Activated CD8-positive, alpha-beta T cell treated with anti-CD3 and anti-CD28 coated beads, Interleukin-2, amount 10 ng/mL, durations not matched to agents 7 days and 5 days (primary cell): ENCODE results near the gene GDPD5. TPM values are rescaled to one million over a fixed set of nuclear protein-coding genes. Genes with fewer than 3 reads are reported as not detected.

Experiments used
- ATAC-seq: fragments of 150-1000 bp; cut with Tn5 transposase; one replicate; pipeline ENCODE4 v1.10.0; 2021; ENCODE audit warnings: moderate library complexity
- CTCF ChIA-PET: fragments of 350-600 bp; sonication (Branson Sonifier 250); formaldehyde crosslinking; loops from one replicate; lab custom pipeline; 2021; ENCODE audit warnings: antibody characterized with exemption; lab: Charles Lee
- POLR2A ChIA-PET: fragments of 350-600 bp; sonication (Branson Sonifier 250); formaldehyde crosslinking; loops from one replicate; lab custom pipeline; 2021; ENCODE audit warnings: antibody characterized with exemption; lab: Charles Lee
- DNase-seq: peaks from one replicate; pipeline ENCODE4 v3.0.0-alpha.2; 2020
- H3K27ac Mint-ChIP-seq: one replicate; pipeline ENCODE4 v1.8.0; 2021; ENCODE audit warnings: mild to moderate bottlenecking, mixed read lengths
- H3K27me3 Mint-ChIP-seq: one replicate; pipeline ENCODE4 v1.8.0; 2021; ENCODE audit warnings: low read depth, mixed read lengths
- H3K36me3 Mint-ChIP-seq: one replicate; pipeline ENCODE4 v1.8.0; 2021; ENCODE audit warnings: low read depth, mixed read lengths
- H3K4me1 Mint-ChIP-seq: one replicate; pipeline ENCODE4 v1.8.0; 2021; ENCODE audit warnings: low read depth, mixed read lengths
- H3K4me3 Mint-ChIP-seq: one replicate; pipeline ENCODE4 v1.8.0; 2021; ENCODE audit warnings: mild to moderate bottlenecking, mixed read lengths
- H3K9me3 Mint-ChIP-seq: one replicate; pipeline ENCODE4 v1.8.0; 2022; ENCODE audit warnings: mixed read lengths; ENCODE audit not compliant: insufficient read depth
- total RNA-seq, 2 experiments: library from RNA; stranded (reverse); gene quantifications; one replicate each; pipeline ENCODE4 v1.2.3, GENCODE V29; 2021

Gene GDPD5
- total RNA-seq, 2 experiments from 2014 or later, result 23.1 to 26.6 TPM

DNA sequence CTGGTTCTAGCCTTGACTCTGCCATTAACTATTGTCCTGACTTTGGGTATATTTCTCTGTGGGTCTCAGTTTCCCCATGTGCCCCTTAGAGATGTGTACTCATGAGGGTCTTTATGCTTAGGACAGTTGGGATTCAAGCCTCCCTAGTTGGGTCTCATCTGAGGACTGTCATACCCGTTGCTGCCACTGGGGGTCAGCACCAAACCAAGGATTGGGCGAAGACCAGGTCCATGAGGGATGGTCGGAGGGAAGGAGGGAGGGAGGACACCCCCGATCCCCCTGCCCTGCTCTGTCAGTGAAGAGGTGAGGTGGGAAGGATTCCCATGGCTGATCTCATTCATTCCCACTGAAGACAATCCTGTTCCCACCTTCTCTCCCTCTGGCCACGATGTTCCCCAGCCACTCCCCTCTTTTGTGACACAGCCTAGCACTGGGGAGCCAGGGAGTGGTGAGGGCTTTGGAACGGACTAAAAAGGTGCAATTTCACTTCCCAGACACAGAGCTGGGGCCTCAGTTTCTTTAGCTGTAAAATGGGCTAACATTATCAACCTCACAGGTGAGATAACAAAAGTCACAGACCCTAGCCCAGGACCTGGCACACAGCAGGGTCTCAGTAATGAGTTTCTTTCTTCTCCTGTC lies 80.3 kb downstream of the GDPD5 start:
- no peak overlapping the region for H3K27ac Mint-ChIP-seq
- no peaks in the 10 kb centered on the region for H3K36me3 Mint-ChIP-seq
- no peaks in the 10 kb centered on the region for H3K9me3 Mint-ChIP-seq
- no peaks in the 10 kb centered on the region for H3K27me3 Mint-ChIP-seq
- no peaks in the 10 kb centered on the region for H3K4me1 Mint-ChIP-seq
- ChIA-PET POLR2A (no interaction called here), CTCF (interaction anchor here (0.6 to 9.2 kb wide), 19 partner anchors 9 to 240 kb away, joined by 3 to 237 read pairs (median 5); partner anchors contain the start of gene GDPD5)
- peak; percentile 80 for ATAC-seq
- DNase-seq, result peak; percentile 78
- H3K4me3 Mint-ChIP-seq, result no peak overlapping the region

DNA sequence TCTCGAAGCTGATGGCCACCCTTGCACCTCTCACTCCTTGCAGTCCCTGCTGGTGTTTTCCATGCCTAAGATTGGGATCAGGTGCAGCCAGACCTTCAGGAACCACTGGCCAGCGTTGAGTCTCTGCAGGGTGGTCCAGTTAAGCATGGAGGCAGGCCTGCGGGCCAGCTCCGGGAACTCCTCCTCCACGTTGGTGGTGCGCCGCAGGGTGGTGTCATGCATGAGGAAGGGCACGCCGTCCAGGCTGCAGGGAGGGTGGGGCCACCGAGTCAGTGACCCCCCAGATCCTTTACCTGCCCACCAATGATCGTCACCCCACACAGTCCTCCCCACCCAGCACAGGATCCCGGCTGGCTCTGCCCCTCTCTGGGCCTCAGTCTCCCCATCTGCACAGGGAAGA lies 82.7 kb downstream of the GDPD5 start:
- DNase-seq, result no peak
- Mint-ChIP-seq H3K27me3 (peaks cover 1% of the 10 kb centered on the region), H3K9me3 (no peaks in the 10 kb centered on the region), H3K4me1 (no peaks in the 10 kb centered on the region), H3K36me3 (no peaks in the 10 kb centered on the region), H3K27ac (no peak overlapping the region), H3K4me3 (no peak overlapping the region)
- no peak for ATAC-seq
- POLR2A ChIA-PET, result no interaction called here
- CTCF ChIA-PET, result interaction anchor here (0.9 to 9.2 kb wide), 3 partner anchors 8 to 86 kb away, joined by 3 to 237 read pairs (median 4); partner anchors contain the start of gene GDPD5

DNA sequence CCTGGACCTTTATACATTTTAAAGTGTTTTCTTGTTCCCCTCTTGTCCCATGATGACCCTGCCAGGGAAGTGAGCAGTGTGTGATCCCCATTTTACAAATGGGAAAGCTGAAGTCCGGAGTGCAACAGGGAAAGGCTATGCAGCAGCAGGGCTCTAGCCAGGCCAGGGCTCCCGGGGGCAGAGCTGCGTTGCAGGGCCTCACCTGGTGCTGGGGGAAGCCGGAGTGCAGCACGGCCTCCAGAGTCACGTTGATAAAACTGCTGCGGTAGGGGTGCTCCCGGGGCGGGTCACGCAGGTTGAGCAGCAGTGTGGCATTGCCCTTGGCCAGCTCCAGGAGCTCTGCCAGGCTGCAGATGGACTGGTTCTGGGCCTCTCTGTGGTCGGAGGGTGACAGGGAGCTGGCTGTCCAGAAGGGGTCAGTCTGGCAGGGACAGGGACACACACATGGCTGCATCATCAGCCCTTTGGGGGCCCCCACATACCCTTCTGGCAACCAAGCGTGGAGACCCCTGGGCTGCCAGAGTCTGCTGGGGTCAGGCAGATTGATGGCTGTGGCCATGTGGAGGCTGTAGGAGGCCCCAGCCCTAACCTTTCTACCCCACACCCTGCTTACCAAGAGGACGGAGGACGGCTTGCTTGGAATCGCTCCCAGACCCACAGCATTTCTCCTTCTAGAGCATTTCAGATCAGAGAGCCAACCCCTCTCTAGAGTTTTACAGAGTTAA lies 83.4 kb downstream of the GDPD5 start:
- Mint-ChIP-seq H3K27ac (no peak overlapping the region), H3K9me3 (no peaks in the 10 kb centered on the region), H3K36me3 (no peaks in the 10 kb centered on the region), H3K27me3 (peaks cover 1% of the 10 kb centered on the region), H3K4me3 (no peak overlapping the region), H3K4me1 (no peaks in the 10 kb centered on the region)
- no peak for DNase-seq
- POLR2A ChIA-PET, result interaction anchor here (0.9 kb wide), 1 partner anchor 88 kb away, joined by 3 read pairs; no protein-coding TSS in a partner anchor
- CTCF ChIA-PET, result interaction anchor here (1.0 to 9.2 kb wide), 2 partner anchors 9 to 86 kb away, joined by 4 to 237 read pairs; partner anchors contain the start of gene GDPD5
- ATAC-seq, result no peak

DNA sequence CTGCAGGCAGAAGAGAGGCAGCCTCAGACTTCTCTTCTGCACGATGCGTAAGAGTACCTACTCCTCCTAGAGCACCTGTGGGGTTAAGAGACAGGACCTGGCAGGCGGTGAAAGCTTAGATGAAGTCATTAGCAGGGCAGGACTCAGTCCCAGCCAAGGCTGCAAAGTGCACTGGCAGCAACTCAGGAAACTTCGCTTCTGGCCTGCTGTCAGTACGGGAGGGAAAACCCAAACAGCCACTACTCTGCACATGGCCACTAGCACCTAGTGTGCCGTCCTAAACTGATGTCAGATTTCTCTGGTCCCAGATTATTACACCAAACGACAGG lies 84.0 kb downstream of the GDPD5 start:
- Mint-ChIP-seq H3K27ac (no peak overlapping the region), H3K4me1 (no peaks in the 10 kb centered on the region), H3K9me3 (no peaks in the 10 kb centered on the region), H3K36me3 (no peaks in the 10 kb centered on the region), H3K4me3 (no peak overlapping the region), H3K27me3 (peaks cover 1% of the 10 kb centered on the region)
- CTCF ChIA-PET, result interaction anchor here (1.0 to 9.2 kb wide), 2 partner anchors 10 to 87 kb away, joined by 4 to 237 read pairs; partner anchors contain the start of gene GDPD5
- no peak for ATAC-seq
- DNase-seq, result no peak
- POLR2A ChIA-PET, result interaction anchor here (0.9 to 1.3 kb wide), 2 partner anchors 84 to 89 kb away, joined by 3 read pairs; partner anchors contain the start of gene GDPD5

DNA sequence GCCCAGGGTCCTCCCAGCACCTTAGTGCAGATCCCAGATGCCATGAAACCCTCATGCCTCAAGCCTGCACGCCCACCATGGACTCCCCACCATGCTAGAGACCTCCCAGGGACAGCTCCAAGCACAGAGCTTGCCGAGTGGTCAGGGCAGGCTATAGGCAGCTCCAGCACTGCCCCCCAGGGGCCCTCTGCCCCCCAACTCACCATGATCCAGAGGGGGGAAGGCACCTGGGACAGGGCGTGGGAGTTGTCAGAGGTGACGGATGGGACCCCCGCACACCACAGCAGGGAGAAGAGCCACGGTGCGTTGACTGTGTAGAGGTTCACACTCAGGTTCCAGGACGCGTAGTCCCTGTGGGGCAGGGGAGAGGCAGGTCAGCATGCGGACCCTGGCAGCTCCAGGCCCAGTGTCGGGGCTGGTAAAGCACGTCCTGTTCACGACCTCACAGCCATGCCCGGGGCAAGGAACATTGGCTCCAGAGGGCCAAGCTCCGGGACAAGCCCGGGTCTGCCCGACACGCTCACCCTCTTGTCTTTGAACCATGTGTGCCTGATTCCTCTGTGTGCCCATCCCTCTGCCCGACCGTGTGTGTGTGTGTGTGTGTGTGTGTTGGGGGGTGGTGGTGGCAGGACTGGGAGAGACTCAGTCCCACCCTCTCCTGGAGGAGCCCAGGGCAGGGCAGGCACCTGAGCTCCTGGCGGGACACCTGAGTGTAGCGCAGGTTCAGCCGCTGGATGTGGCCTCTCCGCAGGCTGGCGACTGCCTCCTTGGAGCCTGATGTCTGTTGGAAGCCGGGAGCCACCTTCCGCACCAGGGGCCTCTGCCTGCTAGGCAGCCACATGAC lies 84.6 kb downstream of the GDPD5 start:
- peaks cover 1% of the 10 kb centered on the region for H3K27me3 Mint-ChIP-seq
- ChIA-PET POLR2A (interaction anchor here (0.9 to 1.3 kb wide), 2 partner anchors 84 to 89 kb away, joined by 3 read pairs; partner anchors contain the start of gene GDPD5), CTCF (interaction anchor here (9.2 kb wide), 1 partner anchor 87 kb away, joined by 237 read pairs; the partner anchor contains the start of gene GDPD5)
- no peaks in the 10 kb centered on the region for H3K9me3 Mint-ChIP-seq
- DNase-seq, result no peak
- no peaks in the 10 kb centered on the region for H3K4me1 Mint-ChIP-seq
- no peak overlapping the region for H3K27ac Mint-ChIP-seq
- H3K4me3 Mint-ChIP-seq, result no peak overlapping the region
- H3K36me3 Mint-ChIP-seq, result no peaks in the 10 kb centered on the region
- no peak for ATAC-seq

DNA sequence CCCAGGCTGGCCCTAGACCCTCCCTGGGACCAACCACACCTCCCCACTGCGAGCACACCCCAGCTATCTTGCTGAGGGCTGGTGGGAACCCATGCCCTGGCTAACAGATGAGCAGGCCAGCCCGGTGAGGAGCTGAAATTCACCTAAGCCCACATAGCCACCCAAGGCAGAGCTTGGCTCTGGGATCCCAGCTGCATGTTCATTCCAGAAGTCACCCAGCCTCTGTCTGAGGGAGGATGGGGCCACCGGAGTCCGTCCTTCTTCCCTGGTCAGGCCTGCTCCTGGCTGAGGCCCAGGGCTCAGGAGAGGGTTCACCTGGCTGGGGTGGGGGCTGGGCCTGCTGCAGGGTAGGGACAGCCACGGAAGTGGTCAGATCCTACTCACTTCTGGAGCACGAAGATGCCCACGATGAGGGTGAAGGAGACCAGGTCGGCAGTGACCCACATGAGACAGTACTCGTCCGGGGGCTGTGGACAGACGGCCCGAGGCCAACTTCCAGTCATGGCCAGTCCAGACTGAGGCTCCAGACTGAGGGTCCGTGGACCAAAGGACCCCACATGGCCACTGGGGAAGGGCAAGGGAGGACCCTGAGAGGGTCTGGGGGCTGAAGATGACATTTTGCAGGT lies 86.1 kb downstream of the GDPD5 start:
- Mint-ChIP-seq H3K4me1 (no peaks in the 10 kb centered on the region), H3K27me3 (peaks cover 1% of the 10 kb centered on the region), H3K4me3 (no peak overlapping the region), H3K27ac (no peak overlapping the region), H3K9me3 (no peaks in the 10 kb centered on the region), H3K36me3 (no peaks in the 10 kb centered on the region)
- CTCF ChIA-PET, result interaction anchor here (9.2 kb wide), 1 partner anchor 89 kb away, joined by 237 read pairs; the partner anchor contains the start of gene GDPD5
- POLR2A ChIA-PET, result no interaction called here
- DNase-seq, result no peak
- ATAC-seq, result no peak

DNA sequence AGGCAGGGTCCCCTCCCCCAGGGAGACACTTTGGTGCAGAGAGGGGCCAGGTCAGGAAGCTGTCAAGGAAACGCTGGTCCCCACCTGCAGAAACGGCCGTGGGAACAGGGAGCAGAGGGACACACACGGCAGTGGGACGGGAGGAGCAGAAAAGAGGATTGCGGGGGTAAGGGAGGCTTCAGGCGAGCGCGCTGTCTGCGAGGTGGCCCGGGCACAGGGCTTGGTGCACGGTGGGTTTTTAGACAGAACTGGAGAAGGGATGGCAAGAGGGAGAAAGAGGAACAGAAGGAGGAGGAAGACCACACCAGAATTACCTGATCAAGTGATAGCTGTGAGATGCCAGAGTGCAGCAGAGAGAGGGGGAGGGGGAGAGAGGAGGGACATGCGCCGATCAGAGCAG lies 86.7 kb downstream of the GDPD5 start:
- POLR2A ChIA-PET, result interaction anchor here (1.1 kb wide), 1 partner anchor 9 kb away, joined by 3 read pairs; no protein-coding TSS in a partner anchor
- Mint-ChIP-seq H3K9me3 (no peaks in the 10 kb centered on the region), H3K36me3 (no peaks in the 10 kb centered on the region), H3K4me1 (no peaks in the 10 kb centered on the region), H3K4me3 (no peak overlapping the region), H3K27me3 (peaks cover 1% of the 10 kb centered on the region), H3K27ac (no peak overlapping the region)
- CTCF ChIA-PET, result interaction anchor here (9.2 kb wide), 1 partner anchor 90 kb away, joined by 237 read pairs; the partner anchor contains the start of gene GDPD5
- no peak for DNase-seq
- no peak for ATAC-seq

DNA sequence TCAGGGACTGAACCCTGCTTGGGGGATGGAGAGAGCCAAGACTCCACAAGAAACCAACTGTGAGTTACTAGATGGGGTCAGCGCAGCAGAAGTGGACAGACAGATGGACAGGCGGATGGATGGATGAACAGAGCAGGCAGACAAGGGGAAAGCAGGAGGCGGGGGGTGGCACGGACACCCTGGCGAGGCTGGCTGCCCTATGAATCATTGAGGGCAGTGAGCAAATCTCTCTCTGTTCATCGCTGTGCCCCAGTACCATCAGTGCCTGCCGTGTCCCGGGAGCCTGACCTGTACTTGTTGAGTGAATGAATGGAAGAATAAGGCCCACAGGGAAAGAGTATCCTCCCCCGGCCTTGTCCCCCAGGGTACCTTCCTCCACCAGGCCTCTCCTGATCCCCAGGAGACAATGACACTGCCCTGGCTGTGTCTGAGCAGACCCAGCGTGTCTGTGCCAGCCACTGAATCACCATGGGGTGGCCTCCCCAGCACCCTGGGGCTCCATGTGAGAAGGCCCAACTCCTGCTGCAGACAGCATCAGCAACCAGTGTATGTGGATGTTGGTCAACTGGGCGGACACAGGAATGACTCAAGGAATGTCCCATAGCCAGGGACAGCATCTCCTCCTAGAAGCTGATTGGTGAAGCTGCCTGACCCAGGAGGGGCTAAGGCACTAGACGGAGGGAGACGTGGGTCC lies 87.6 kb downstream of the GDPD5 start:
- ATAC-seq, result no peak
- H3K27me3 Mint-ChIP-seq, result peaks cover 5% of the 10 kb centered on the region
- CTCF ChIA-PET, result interaction anchor here (9.2 kb wide), 1 partner anchor 90 kb away, joined by 237 read pairs; the partner anchor contains the start of gene GDPD5
- no peak for DNase-seq
- H3K27ac Mint-ChIP-seq, result no peak overlapping the region
- H3K4me1 Mint-ChIP-seq, result no peaks in the 10 kb centered on the region
- H3K4me3 Mint-ChIP-seq, result no peak overlapping the region
- no peaks in the 10 kb centered on the region for H3K36me3 Mint-ChIP-seq
- no peaks in the 10 kb centered on the region for H3K9me3 Mint-ChIP-seq
- POLR2A ChIA-PET, result interaction anchor here (1.1 kb wide), 1 partner anchor 8 kb away, joined by 3 read pairs; no protein-coding TSS in a partner anchor

DNA sequence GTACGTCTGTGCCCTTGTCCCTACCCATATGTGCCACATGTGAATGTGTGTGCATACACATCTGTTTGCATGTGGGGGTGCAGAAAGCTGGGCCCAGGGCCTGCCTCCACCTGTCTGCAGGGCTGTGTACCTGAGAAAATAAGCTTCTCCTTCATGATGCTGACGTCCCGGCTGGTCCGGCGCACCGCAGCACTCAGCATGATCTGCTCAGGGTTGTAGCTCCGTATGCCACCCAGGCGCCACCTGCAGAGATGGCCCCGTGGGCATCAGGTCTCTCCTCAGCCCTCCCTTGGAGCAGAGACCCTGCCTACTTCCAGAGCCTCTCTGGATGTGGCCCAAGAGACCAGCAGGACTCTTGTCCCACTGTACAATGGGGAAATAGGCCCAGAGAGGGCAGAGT lies 88.9 kb downstream of the GDPD5 start:
- CTCF ChIA-PET, result interaction anchor here (0.7 to 1.2 kb wide), 3 partner anchors 9 to 95 kb away, joined by 3 to 5 read pairs (median 4); partner anchors contain the start of gene GDPD5
- Mint-ChIP-seq H3K4me1 (no peaks in the 10 kb centered on the region), H3K27me3 (peaks cover 16% of the 10 kb centered on the region), H3K4me3 (no peak overlapping the region), H3K9me3 (no peaks in the 10 kb centered on the region), H3K36me3 (no peaks in the 10 kb centered on the region), H3K27ac (no peak overlapping the region)
- DNase-seq (no peak), ATAC-seq (no peak)
- POLR2A ChIA-PET, result interaction anchor here (0.6 kb wide), 2 partner anchors 16 to 24 kb away, joined by 3 to 4 read pairs; no protein-coding TSS in a partner anchor

DNA sequence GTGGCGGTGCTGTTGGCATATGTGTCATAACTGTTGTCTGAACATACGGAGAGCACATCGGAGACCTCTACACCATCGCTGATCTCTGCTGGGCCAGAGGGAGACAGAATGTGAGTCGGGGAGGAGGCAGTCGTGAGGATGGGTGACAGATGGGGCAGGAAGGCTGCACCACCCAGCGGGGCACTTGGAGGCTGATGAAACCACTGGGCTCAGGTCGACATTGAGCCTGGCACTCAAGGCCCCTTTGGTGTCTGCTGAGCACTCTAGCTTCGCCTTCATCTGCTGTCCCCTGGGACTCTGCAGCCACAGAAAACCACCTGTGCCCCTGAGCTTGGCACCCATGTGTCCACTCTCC lies 90.2 kb downstream of the GDPD5 start:
- H3K27me3 Mint-ChIP-seq, result peaks cover 29% of the 10 kb centered on the region
- DNase-seq, result no peak
- no peak for ATAC-seq
- H3K36me3 Mint-ChIP-seq, result no peaks in the 10 kb centered on the region
- H3K27ac Mint-ChIP-seq, result no peak overlapping the region
- ChIA-PET POLR2A (no interaction called here), CTCF (interaction anchor here (1.2 to 1.8 kb wide), 2 partner anchors 10 to 96 kb away, joined by 5 read pairs; no protein-coding TSS in a partner anchor)
- no peaks in the 10 kb centered on the region for H3K9me3 Mint-ChIP-seq
- peaks cover 3% of the 10 kb centered on the region for H3K4me1 Mint-ChIP-seq
- H3K4me3 Mint-ChIP-seq, result no peak overlapping the region
